Lung (tissue), 12 donors: ENCODE measurements around the gene PRKAR2A. TPM values are rescaled to one million over a fixed set of nuclear protein-coding genes. Genes with fewer than 3 reads are reported as not detected.
"Not testable (repeated sequence)": the region's sequence is repeated elsewhere in the genome, so short reads cannot be mapped to it uniquely, and the experiment has no call there.

Experiments used
- ATAC-seq: fragments of 200-7000 bp; cut with Tn5 transposase; one replicate; pipeline ENCODE4 v1.9.1; 2020; ENCODE audit warnings: moderate number of reproducible peaks; ENCODE audit not compliant: insufficient read depth, low FRiP score
- DNase-seq, 3 donors: peaks; one replicate each; pipeline ENCODE4 v3.0.0-alpha.2; 2013 to 2017
- H3K27ac ChIP-seq, 2 donors: one replicate each; pipeline ENCODE4 v1.5.1; 2013; ENCODE audit warnings: mild to moderate bottlenecking in 2 of 2, moderate library complexity in 2 of 2, control low read depth in 1 of 2, inconsistent platforms in 1 of 2, low read depth in 1 of 2, low read length in 1 of 2
- H3K27me3 ChIP-seq, 3 donors: one replicate each; pipeline ENCODE4 v1.5.1; 2013; ENCODE audit warnings: low read length in 2 of 3; ENCODE audit not compliant: control insufficient read depth in 3 of 3, insufficient read depth in 3 of 3
- H3K36me3 ChIP-seq, 4 donors: one replicate each; pipeline ENCODE4 v1.5.1; 2013; ENCODE audit warnings: low read length in 4 of 4, mild to moderate bottlenecking in 1 of 4, moderate library complexity in 1 of 4; ENCODE audit not compliant: control insufficient read depth in 4 of 4, insufficient read depth in 4 of 4
- H3K4me1 ChIP-seq, 5 donors: one replicate each; pipeline ENCODE4 v1.5.1; 2013; ENCODE audit warnings: low read length in 5 of 5, mild to moderate bottlenecking in 2 of 5, moderate library complexity in 1 of 5; ENCODE audit not compliant: control insufficient read depth in 5 of 5, insufficient read depth in 5 of 5
- H3K4me3 ChIP-seq: one replicate; pipeline ENCODE4 v1.5.1; 2013; ENCODE audit warnings: mild to moderate bottlenecking, control low read depth, moderate library complexity
- H3K9ac ChIP-seq, 2 donors: one replicate each; pipeline ENCODE4 v1.5.1; 2013; ENCODE audit warnings: low read length in 2 of 2, control low read depth in 1 of 2; ENCODE audit not compliant: insufficient read depth in 1 of 2
- H3K9me3 ChIP-seq, 4 donors: one replicate each; pipeline ENCODE4 v1.5.1; 2013; ENCODE audit warnings: low read length in 3 of 4, mild to moderate bottlenecking in 1 of 4, moderate library complexity in 1 of 4; ENCODE audit not compliant: control insufficient read depth in 4 of 4, insufficient read depth in 3 of 4
- WGBS, 2 donors: extraction: QIAGEN DNeasy Blood & Tissue Kit; methylation state at CpG; one replicate each; pipeline ENCODE4 v1.1.7; 2013; 5-methylcytosine and 5-hydroxymethylcytosine counted together
- polyA plus RNA-seq, 2 donors: library from polyadenylated mRNA; stranded (reverse); fragments of 200-250 nt; gene quantifications; one replicate each; pipeline ENCODE4 v1.2.1, GENCODE V29; 2013
- total RNA-seq, 2 donors: library from RNA; depleted of rRNA in 1 of 2; stranded (reverse); fragments of >200 nt in 1 of 2; gene quantifications; one replicate each; pipeline ENCODE4 v1.2.1, GENCODE V29; 2014 to 2021
- TF ChIP-seq, protein P1 (sequence below): IDR thresholded peaks from 2 replicates; pipeline ENCODE4 v1.5.1; 2012; ENCODE audit warnings: mild to moderate bottlenecking; ENCODE audit errors: control extremely low read depth, extremely low read depth
- donor health status: control.
- donor health status: control.
- donor health status: Bipolar disorder and iron deficiency.
- donor health status: healthy.
- donor health status: DM: yes; HTN: yes; CAD: no.

PRKAR2A gene
- total and polyA plus RNA-seq, 4 donors = 10.3 to 72.8 (median 20.4) TPM

DNA sequence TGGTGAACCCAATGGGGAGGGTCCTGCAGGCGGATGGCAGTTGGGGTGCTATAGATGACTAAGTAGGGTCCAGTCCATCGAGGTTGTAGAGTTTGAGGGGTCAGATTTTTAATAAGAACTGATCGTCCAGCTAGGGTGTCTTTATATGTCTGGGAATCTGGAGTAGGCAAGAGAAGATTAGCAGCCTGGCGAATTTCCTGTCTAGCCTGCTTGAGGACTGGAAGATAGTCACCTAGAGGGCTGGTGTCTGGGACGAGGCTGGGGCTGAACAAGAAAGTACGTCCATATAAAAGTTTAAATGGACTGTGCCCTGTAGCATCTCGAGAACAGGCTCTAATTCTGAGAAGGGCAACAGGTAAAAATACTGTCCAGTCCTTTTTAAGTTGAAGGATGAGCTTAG is 123.9 kb downstream of the PRKAR2A start:
- ATAC-seq = no peak
- H3K36me3 ChIP-seq = no peaks in the 10 kb centered on the region
- H3K9me3 ChIP-seq = no peaks in the 10 kb centered on the region
- no peak overlapping the region for H3K9ac ChIP-seq
- TF ChIP-seq, protein P1, sequence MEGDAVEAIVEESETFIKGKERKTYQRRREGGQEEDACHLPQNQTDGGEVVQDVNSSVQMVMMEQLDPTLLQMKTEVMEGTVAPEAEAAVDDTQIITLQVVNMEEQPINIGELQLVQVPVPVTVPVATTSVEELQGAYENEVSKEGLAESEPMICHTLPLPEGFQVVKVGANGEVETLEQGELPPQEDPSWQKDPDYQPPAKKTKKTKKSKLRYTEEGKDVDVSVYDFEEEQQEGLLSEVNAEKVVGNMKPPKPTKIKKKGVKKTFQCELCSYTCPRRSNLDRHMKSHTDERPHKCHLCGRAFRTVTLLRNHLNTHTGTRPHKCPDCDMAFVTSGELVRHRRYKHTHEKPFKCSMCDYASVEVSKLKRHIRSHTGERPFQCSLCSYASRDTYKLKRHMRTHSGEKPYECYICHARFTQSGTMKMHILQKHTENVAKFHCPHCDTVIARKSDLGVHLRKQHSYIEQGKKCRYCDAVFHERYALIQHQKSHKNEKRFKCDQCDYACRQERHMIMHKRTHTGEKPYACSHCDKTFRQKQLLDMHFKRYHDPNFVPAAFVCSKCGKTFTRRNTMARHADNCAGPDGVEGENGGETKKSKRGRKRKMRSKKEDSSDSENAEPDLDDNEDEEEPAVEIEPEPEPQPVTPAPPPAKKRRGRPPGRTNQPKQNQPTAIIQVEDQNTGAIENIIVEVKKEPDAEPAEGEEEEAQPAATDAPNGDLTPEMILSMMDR = no peak
- peaks cover 0 to 9% (median 1%) of the 10 kb centered on the region in 5 donors for H3K4me1 ChIP-seq
- WGBS, 2 donors = 90 to 91% methylated on average over 7 of the region's 7 CpGs
- H3K27me3 ChIP-seq = no peaks in the 10 kb centered on the region
- H3K4me3 ChIP-seq = no peak overlapping the region
- no peak for DNase-seq
- H3K27ac ChIP-seq = no peak overlapping the region

DNA sequence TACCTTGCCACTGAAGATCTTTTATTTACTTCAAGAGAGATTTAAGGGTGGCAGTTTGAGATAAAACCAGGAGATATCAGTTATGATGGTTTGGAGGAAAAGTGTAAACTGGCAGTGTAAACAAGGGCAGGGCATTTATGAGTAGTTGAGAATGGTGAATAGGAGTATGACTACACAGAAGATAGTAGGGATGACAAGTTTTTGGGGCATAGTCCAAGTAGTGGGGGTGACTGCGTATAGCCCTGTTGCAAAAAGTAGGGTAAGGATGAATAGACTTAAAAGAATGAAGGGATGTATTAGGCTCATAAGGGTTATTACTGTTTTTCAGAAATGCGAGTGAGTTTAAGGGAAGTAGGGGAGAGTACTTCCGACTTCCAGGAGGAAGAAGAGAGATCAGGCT is 124.4 kb downstream of the PRKAR2A start:
- not testable (repeated sequence) for H3K9me3 ChIP-seq, H3K9ac ChIP-seq, H3K36me3 ChIP-seq, H3K4me1 ChIP-seq, ATAC-seq, H3K27me3 ChIP-seq, H3K4me3 ChIP-seq, DNase-seq, H3K27ac ChIP-seq
- 79 to 80% methylated on average over 3 of the region's 3 CpGs for WGBS, 2 donors

DNA sequence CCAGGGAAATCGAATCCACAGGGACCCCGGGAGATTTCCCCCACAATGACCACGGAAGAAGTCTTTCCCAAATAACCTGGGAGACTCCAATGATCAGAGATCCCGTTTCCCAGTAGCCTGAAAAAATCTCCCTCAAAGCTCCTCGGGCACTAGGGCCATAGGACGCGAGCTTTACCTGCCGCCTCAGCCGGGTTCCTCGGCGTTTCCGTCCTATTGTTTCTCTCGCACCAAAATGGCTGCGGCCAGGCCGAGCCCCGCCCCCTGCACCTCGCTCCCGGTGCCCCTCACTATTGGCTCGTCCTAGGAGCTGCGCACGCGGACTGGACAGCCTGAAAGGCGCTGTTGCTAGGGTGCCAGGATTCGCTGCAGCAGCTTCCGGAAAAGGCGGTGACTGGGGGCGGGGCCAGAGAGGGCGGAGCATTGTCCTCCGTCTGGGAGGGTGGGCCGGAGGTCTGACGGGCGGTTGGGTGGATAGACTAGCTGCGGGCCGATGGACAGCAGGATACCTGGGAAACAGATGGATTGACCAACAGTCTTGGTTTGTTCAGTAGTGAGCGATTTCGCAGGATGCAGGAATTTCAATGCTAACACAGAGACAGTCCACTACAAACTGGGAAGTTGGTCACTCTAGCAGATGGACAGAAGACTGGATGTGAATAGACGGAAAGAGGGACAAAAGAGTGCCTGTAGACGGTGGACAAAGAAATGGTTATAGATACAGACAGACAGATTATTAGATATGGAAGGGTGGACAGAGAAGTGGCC is 130.5 kb downstream of the PRKAR2A start, which contains the start of gene IP6K2:
Gene IP6K2 (minus strand): TSS at position 240 of the 765 bp plus-strand sequence. CDS start 21,930 bp downstream, outside the sequence.
- Histone ChIP-seq H3K36me3 (peaks cover 0 to 18% (median 4%) of the 10 kb centered on the region in 4 donors), H3K4me1 (peaks cover 5 to 30% (median 10%) of the 10 kb centered on the region in 5 donors), H3K27me3 (no peaks in the 10 kb centered on the region), H3K27ac (peak within 1 kb of the TSS; percentile 88 to 89), H3K9ac (peak within 1 kb of the TSS; percentile 99), H3K4me3 (peak within 1 kb of the TSS; percentile 89), H3K9me3 (no peaks in the 10 kb centered on the region)
- ATAC-seq = peak; percentile 99
- WGBS, 2 donors = 2 to 3% methylated on average over 38 of the region's 38 CpGs
- TF ChIP-seq, protein P1 = no peak
- peak; percentile 99 for DNase-seq

DNA sequence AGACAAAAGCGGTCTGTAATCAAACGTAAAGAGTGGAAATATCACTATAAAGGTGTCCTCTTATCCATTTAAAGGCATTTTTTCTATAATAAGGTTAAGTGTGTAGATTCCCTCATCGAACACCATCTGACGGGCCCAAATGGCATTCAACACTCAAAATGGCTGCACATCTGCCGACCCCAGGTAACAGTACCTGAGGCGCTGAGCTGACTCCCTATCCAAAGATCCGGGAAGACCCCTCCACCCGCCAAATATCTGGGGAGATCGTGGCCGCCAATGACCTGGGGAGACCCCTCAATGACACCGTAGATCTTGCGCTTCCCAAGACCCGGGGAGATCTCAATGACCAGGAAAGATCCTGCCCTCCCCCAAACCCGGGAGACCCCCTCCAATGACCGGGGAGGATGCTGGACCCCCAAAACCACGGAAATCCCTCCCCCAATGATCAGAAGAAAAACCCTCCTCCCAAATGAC is 131.1 kb downstream of the PRKAR2A start:
- peak overlapping the region; percentile 88 to 89 for H3K27ac ChIP-seq
- peak; percentile 51 to 68 (median 65) for DNase-seq
- H3K4me3 ChIP-seq = peak overlapping the region; percentile 89
- H3K4me1 ChIP-seq = peaks cover 5 to 28% (median 14%) of the 10 kb centered on the region in 5 donors
- no peaks in the 10 kb centered on the region for H3K9me3 ChIP-seq
- no peaks in the 10 kb centered on the region for H3K27me3 ChIP-seq
- TF ChIP-seq, protein P1 = no peak
- H3K9ac ChIP-seq = peak overlapping the region; percentile 99
- 0 to 1% methylated on average over 16 of the region's 16 CpGs for WGBS, 2 donors
- peaks cover 2 to 22% (median 7%) of the 10 kb centered on the region in 4 donors for H3K36me3 ChIP-seq
- no peak for ATAC-seq
